DMS 273 (cell line): ENCODE measurements around the gene ELAC1.
"Not testable (repeated sequence)": the region's sequence is repeated elsewhere in the genome, so short reads cannot be mapped to it uniquely, and the experiment has no call there.

Experiments used
- DNase-seq: peaks from one replicate; lab custom pipeline; 2025; ENCODE audit not compliant: unreplicated experiment; lab: John Stamatoyannopoulos, UW

Gene ELAC1

DNA sequence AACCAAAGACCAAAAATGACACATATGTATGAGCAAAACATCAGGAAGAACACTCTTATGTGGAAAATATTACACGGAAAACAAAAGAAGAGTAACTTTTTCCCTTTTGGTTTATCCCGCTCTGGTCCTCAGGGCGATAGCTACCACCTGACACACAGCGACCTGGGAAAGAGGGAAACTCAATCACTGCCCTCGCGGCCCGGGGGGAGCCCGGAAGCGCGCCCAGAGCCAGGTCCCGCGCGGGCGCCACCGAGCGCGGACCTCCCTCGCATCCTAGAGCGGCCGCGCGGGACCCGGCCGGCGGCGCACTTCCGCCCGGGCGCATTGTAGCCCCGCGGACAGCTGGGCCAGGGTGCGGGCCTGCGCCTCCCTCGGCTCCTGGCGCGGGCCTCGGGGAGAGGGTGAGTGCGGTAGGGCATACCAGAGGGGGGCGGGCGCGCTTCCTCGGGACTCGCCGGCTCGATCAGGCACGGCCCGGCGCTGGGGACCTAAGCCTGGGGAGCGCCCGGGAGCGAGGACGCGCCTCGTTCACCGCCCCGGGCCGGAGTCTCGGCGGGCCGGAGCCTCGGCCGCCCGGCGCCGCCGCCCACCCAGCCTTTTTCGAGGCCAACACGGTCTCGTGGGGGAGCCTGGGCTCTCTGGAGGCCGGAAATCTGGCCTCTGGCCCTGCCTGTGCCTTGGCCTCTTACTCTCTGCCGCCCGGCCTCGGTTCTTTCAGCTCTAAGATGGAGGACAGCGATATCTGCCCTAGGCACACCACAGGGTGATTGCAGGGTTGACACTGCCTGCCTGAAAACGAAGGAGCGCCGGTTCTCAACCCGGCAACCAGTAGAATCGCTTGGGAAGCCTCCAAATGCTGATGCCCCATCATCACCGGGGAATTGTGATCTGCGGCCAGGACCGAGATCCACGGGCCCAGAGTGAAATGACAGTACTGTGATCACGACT lies at the start of gene ELAC1:
TSS of gene ELAC1 (plus strand) at position 327 of the 948 bp plus-strand sequence. CDS start 6,365 bp downstream, outside the sequence.
- peak; percentile 96 for DNase-seq

GRCh38 chr18:50918153-50918552 lies 49.7 kb upstream of the ELAC1 start:
- no peak for DNase-seq

DNA sequence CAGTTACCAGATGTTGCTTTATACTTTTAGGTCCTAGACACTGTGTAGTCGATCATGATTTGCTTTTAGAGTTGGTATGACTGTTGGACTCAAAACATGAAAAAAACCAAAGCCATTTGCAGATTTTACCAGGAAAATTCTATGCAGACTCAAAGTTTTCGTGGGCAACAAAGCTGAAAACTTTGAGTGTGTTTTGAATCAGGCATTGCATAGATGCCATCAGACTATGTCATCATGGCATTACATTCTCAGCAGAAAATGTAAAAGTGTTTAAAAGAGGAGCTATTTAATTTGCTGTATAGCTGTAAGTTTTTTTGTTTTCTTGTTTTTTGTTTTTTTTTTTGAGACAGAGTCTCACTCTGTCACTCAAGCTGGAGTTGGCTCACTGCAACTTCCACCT lies 43.5 kb upstream of the ELAC1 start:
- no peak for DNase-seq

DNA sequence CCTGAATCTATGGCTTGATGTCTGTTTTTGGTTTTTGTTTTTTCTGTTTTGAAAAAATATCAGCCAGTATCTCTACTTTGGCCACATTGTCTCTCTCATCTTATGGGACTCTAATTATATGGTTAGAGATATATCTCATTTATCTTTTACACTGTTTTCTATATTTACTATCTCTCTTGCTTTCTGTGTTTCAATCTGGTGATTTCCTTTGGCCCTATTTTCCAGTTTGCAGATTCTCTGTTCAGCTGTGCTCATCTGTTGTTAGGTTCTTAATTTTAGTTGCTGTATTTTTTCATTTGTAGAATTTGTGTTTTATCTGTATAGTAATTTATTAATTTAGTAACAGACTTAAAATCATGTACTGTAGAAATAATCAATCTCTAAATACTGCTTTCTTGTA lies 41.3 kb upstream of the ELAC1 start:
- no peak for DNase-seq

GRCh38 chr18:50928551-50928950 lies 39.3 kb upstream of the ELAC1 start:
- no peak for DNase-seq

DNA sequence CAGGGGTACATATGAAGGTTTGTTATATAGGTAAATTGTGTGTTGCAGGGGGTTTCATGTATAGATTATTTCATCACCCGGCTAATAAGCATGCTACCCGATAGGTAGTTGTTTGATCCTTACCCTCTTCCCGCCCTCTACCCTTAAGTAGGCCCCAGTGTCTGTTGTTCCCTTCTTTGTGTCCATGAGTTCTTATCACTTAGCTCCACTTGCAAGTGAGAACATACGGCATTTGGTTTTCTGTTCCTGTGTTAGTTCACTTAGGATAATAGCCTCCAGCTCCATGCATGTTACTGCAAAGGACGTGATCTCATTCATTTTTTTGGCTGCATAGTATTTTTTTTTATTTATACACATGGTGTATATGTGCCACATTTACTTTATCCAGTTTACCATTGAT lies 34.2 kb upstream of the ELAC1 start:
- no peak for DNase-seq

DNA sequence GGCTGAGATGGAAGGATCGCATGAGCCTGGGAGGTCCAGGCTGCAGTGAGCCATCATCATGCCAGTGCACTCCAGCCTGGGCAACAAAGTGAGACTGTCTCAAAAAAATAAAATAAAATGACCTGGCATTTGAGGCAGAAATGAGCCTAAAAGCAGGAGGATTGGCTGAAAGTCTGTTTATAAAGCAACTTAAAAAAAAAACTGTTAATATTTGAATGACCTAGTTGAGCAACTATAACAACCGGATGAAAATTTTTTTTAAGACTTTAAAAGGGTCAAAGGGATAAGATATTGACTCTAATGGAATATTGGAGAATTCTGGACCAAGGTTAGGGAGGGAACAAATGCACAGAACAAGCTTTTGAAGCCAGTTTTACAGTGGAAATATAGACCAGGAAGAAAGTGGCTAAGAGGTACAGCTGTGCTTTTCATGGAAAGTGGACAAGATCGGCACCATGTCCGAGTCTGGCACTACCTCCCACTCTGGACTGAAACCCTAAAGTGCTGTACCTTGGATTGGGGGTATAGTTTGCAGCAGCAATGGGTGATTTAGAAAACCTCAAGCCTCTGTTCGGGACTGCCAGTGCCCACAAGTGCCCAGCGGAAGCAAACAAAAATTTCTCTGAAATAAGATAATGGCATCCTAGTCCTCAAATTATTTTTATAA lies 33.2 kb upstream of the ELAC1 start:
- DNase-seq: no peak

DNA sequence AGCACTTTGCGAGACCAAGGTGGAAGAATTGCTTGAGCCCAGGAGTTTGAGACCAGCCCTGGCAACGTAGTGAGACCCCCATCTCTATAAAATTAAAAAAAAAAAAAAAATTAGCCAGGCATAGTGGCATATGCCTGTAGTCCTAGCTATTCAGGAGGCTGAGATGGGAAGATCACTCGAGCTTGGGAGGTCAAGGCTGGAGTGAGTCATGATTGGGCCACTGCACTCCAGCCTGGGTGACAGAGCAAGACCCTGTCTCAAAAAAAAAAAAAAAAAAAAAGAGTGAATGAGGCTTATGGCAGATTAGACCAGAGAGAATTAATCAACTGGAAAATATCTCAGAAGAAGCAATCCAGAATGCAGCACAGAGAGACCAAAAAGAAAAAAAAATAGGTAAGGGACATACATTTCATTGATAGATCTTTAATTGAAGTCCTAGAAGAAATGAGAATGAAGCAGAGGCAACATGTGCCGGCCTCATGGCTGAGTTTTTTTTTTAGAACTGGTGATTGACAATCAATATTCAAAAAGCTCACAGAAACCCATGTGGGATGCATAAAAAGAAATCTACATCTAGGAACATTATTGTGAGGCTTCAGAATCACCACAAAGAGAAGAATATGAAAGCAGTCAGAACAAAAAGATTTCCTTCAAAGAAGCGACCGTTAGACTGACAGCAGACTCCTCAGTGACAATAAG lies 32.2 kb upstream of the ELAC1 start:
- DNase-seq: no peak

DNA sequence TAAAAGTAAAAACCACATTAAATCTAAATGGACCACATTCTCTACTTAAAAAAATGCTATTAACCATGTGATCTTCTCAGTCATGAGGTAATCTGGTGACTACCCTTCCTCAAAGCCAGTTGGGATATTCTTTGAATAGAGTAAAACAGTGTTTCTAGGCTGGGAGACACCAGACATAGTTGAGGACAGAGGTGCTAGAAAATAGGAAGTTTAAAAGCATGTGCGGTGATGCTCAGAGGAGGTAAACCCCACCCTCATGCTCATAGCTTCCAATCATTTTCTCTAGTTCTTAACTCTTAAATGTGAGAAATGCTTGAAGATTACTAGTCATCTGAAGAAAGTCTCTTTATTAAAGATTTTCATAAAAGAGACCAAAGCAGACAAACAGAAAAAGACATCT lies 30.7 kb upstream of the ELAC1 start:
- no peak for DNase-seq

GRCh38 chr18:50938912-50939311 lies 28.9 kb upstream of the ELAC1 start:
- no peak for DNase-seq

DNA sequence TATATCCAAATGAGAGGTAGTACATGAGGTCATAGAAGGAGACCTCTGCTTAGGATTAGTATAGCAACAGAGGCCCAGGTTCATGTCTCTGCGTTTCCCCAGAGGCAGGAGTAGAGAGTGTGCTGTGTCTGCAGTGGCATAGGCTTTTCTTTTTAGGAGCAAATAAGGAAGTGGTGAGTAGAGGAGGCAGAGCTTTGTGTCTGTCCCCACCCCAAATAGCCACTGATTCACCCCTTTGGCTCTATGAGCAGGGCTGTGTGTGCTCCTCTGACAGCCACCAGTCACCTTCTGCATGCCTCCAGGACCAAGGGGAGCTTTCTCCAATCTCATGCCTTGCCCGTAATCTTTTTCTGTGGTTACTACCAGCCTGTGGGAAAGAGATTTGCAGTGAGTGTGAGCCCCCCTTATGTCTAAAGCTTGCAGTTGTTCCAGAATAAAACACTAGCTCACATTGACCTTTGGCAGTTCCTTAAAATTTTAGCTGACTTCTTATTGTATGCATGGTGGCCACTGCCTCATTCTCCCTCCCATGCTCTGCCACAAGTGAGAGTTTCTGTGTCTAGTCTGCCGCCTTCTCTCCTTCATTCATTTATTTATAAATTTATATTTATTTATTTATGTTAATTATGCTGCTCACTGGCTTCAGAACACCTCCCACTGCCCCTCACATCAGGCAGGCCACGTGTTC lies 23.5 kb upstream of the ELAC1 start:
- DNase-seq: no peak

DNA sequence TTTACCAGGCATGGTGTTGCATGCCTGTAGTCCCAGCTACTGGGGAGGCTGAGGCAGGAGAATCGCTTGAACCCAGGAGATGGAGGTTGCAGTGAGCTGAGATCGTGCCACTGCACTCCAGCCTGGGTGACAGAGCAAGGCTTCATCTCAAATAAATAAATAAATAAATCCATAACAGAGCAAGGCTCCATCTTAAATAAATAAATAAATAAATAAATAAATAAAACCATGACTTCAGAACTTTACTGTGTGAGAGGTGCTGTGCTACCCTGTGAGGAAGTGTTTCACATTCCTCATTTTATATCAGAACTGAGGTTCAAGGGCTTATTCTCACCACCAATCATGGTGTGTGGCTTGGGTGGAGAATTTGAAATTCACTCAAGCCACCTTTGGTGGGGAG lies 21.9 kb upstream of the ELAC1 start:
- DNase-seq: not testable (repeated sequence)

- DNase-seq: no peak
Measured at GRCh38 chr18:50947899-50948298, 19.9 kb upstream of the ELAC1 start.

- DNase-seq: no peak
Measured at GRCh38 chr18:50949185-50949584, 18.7 kb upstream of the ELAC1 start.

- DNase-seq: no peak
Measured at GRCh38 chr18:50950626-50951025, 17.2 kb upstream of the ELAC1 start.

DNA sequence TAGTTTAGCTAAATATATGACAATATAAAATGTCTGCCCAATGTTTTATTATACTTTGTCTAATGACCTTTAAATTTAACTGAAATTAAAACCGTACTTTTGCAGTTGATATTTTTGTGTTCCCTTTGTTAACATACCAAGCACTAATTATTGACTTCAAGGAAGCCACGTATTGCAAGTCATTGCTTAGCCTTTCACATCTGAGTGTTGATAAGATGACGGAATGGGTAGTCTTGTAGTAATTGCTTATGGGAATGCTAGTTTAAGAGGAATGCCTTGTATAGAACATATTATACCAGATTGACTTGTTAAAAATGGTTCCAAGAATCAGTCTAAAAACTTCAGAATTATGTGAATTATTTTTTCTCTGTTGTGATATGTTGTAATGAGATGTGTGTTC lies 14.0 kb upstream of the ELAC1 start:
- no peak for DNase-seq

DNA sequence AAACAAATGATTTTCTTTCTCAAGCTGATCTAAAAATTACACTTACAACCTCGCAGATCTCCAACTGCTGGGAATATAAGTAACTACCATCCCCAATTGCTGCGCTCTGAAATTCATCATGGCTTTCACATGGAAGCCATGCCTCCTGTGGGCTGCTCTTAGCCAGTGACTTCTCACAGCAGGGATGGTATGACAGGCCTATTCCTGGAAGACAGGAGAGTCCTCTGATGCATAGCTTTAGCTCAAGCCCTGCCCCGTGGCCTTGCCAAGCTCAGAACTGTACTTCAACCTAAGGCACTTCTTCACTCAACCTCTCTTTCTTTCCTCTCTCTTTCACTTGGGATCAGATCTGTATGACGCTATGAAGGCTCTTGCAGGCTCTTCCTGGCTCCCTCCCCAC lies 12.6 kb upstream of the ELAC1 start:
- DNase-seq: no peak

DNA sequence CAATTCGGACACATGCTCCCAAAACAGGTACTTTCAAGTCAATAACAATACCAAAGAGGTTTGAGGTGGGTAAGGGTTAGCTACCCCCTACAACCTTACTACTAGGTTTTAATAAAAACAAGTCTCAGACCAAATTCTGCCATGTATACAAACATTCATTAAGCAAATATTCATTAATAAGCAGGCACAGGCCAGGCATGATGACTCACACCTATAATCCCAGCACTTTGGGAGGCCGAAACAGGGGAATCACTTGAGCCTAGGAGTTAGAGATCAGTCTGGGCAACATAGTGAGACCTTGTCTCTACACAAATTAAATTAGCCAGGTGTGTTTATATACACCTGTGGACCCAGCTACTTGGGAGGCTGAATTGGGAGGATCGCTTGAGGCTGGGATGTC lies 11.7 kb upstream of the ELAC1 start:
- DNase-seq: no peak

DNA sequence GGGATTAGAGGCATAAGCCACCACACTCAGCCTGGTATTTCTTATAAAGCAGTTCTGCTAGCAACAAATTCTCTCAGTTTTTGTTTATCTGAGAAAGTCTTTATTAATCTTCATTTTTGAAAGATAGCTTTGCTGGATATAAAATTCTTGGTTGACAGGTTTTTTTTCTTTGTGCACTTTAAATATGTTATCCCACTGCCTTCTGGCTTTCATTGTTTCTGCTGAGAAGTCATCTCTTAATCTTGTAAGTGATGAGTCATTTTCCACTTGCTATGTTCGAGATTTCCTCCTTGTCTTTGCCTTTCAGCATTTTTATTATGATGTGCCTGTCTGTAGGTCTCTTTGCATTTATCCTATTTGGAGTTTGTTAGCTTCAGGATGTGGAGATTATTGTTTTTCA lies 5.9 kb upstream of the ELAC1 start:
- no peak for DNase-seq

GRCh38 chr18:50969448-50969847 lies 1.6 kb downstream of the ELAC1 start:
- DNase-seq: no peak

DNA sequence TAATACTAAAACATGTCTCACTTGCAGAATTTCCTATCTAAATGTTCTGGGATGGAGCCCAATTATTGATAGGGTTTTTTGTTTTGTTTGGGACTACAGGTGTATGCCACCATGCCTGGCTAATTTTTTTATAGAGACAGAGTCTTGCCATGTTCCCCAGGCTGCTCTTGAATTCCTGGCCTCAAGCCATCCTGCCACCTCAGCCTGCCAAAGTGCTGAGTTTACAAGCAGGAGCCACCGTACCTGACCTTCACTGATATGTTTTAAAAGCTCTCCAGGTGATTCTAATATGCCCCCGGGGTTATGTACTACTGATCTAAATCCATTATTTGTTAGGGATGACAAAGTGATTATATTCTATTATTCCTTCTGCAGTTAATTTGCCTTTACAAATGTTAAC lies 2.2 kb downstream of the ELAC1 start:
- peak; percentile 56 for DNase-seq
